HepG2 (cell line): ENCODE data around the gene RTP5. TPM values are rescaled to one million over a fixed set of nuclear protein-coding genes. Genes with fewer than 3 reads are reported as not detected.

Experiments
- ATAC-seq: fragments of 200-7000 bp; cut with Tn5 transposase; 3 replicates; pipeline ENCODE4 v1.9.1; 2020; ENCODE audit warnings: mild to moderate bottlenecking, moderate library complexity
- BruUV-seq: library from RNA; stranded (reverse); fragments of 400-500 nt; replicated peaks from 2 replicates; lab custom pipeline; 2021; lab: Mats Ljungman, UMichigan
- CTCF ChIA-PET: fragments of 300-600 bp; formaldehyde crosslinking; extraction: SDS; loops from one replicate; lab custom pipeline; 2021; ENCODE audit warnings: low total read pairs, inconsistent platforms, low intra/inter-chr PET ratio; lab: Yijun Ruan, JAX
- POLR2A ChIA-PET: fragments of 350-600 bp; sonication (Branson Sonifier 250); formaldehyde crosslinking; loops from one replicate; lab custom pipeline; 2020; ENCODE audit warnings: antibody characterized with exemption, inconsistent platforms; lab: Yijun Ruan, JAX
- DNase-seq: peaks from one replicate; pipeline ENCODE4 v3.0.0-alpha.2; 2015; ENCODE audit warnings: low spot score
- FAIRE-seq: peaks from 3 replicates; lab custom pipeline; 2011; peaks lifted over from hg19 to GRCh38; lab: Jason Lieb, UNC
- H2AFZ ChIP-seq: one replicate; pipeline ENCODE4 v1.6.1; 2011; ENCODE audit warnings: low read length, inconsistent platforms
- H3K27ac ChIP-seq: fragments of 300-600 bp; 3 replicates; pipeline ENCODE4 v1.8.0; 2011; ENCODE audit warnings: mixed run types, mild to moderate bottlenecking, mixed read lengths, low read length, inconsistent platforms; ENCODE audit not compliant: insufficient read depth; ENCODE audit errors: extremely low read length
- H3K27me3 ChIP-seq, 2 experiments: fragments of 200-600 bp in 1 of 2; 2 replicates in 1 of 2; 3 replicates in 1 of 2; pipeline versions ENCODE4 v1.6.0 to v1.8.0; 2011; ENCODE audit warnings: low read length in 2 of 2, mild to moderate bottlenecking in 2 of 2, moderate library complexity in 2 of 2, inconsistent platforms in 1 of 2; ENCODE audit not compliant: insufficient read depth in 2 of 2, control insufficient read depth in 1 of 2
- H3K36me3 ChIP-seq, 2 experiments: fragments of 200-600 bp in 1 of 2; replicated peaks in 1 of 2; 2 replicates in 1 of 2; 3 replicates in 1 of 2; pipeline versions ENCODE4 v1.5.1 to v1.8.0; 2011; ENCODE audit warnings: low read length in 2 of 2, inconsistent platforms in 1 of 2; ENCODE audit not compliant: insufficient read depth in 2 of 2, control insufficient read depth in 1 of 2
- H3K4me1 ChIP-seq: 2 replicates; pipeline ENCODE4 v1.5.1; 2012; ENCODE audit warnings: low read length, inconsistent platforms; ENCODE audit not compliant: insufficient read depth
- H3K4me2 ChIP-seq: 2 replicates; pipeline ENCODE4 v1.6.0; 2011; ENCODE audit warnings: low read depth, low read length, inconsistent platforms
- H3K4me3 ChIP-seq, 3 experiments: fragments of 200-600 bp in 1 of 3; sonication (generic), shearing (Covaris generic) in 1 of 3; replicated peaks in 1 of 3; 2 replicates each; pipeline ENCODE4 v1.5.1; 2011 to 2016; ENCODE audit warnings: low read length in 3 of 3, inconsistent platforms in 2 of 3, low read depth in 2 of 3, mild to moderate bottlenecking in 2 of 3, control low read depth in 1 of 3, mixed read lengths in 1 of 3; ENCODE audit not compliant: insufficient read depth in 1 of 3
- H3K79me2 ChIP-seq: one replicate; pipeline ENCODE4 v1.6.1; 2011; ENCODE audit warnings: low read length, inconsistent platforms; ENCODE audit not compliant: insufficient read depth
- H3K9ac ChIP-seq: 2 replicates; pipeline ENCODE4 v1.6.0; 2011; ENCODE audit warnings: mild to moderate bottlenecking, low read depth, low read length, inconsistent platforms; ENCODE audit not compliant: insufficient read depth
- H3K9me3 ChIP-seq: 2 replicates; pipeline ENCODE4 v1.5.1; 2012; ENCODE audit warnings: mild to moderate bottlenecking, low read length
- H4K20me1 ChIP-seq: 2 replicates; pipeline ENCODE4 v1.6.0; 2011; ENCODE audit warnings: inconsistent platforms, mild to moderate bottlenecking, low read length, moderate library complexity; ENCODE audit not compliant: insufficient read depth
- DR1 ChIP-seq: sonication (generic); formaldehyde crosslinking; IDR thresholded peaks from 2 replicates; pipeline ENCODE4 v1.8.0; 2021; ENCODE audit warnings: mild to moderate bottlenecking, missing genetic modification reagents, inconsistent platforms
- ETV5 ChIP-seq: IDR thresholded peaks from 2 replicates; pipeline ENCODE4 v1.6.1; 2018; ENCODE audit warnings: missing biosample characterization, missing genetic modification reagents, inconsistent platforms, borderline replicate concordance
- HNRNPK ChIP-seq: fragments of 200-400 bp; formaldehyde crosslinking; IDR thresholded peaks from 2 replicates; pipeline ENCODE4 v1.6.1; 2018; ENCODE audit warnings: low read length, low read depth, moderate library complexity, mild to moderate bottlenecking; ENCODE audit not compliant: poor library complexity, severe bottlenecking
- PCBP1 ChIP-seq: fragments of 200-400 bp; formaldehyde crosslinking; IDR thresholded peaks from 2 replicates; pipeline ENCODE4 v1.6.1; 2017; ENCODE audit warnings: mild to moderate bottlenecking, low read depth, low read length, borderline replicate concordance
- RFXAP ChIP-seq: sonication (generic); formaldehyde crosslinking; IDR thresholded peaks from 2 replicates; pipeline ENCODE4 v1.4.0; 2020; ENCODE audit warnings: missing genetic modification reagents, borderline replicate concordance
- THAP9 ChIP-seq: sonication (generic); formaldehyde crosslinking; IDR thresholded peaks from 2 replicates; pipeline ENCODE4; 2020; ENCODE audit warnings: missing genetic modification reagents, mild to moderate bottlenecking, borderline replicate concordance
- ZNF703 ChIP-seq: sonication (generic); formaldehyde crosslinking; IDR thresholded peaks from 2 replicates; pipeline ENCODE4 v1.5.1; 2020; ENCODE audit warnings: missing genetic modification reagents, mild to moderate bottlenecking, moderate library complexity, borderline replicate concordance
- ZNF724P ChIP-seq: sonication (generic); formaldehyde crosslinking; IDR thresholded peaks from 2 replicates; pipeline ENCODE4 v1.8.0; 2022; ENCODE audit warnings: missing genetic modification reagents, borderline replicate concordance
- ZNF781 ChIP-seq: sonication (generic); formaldehyde crosslinking; IDR thresholded peaks from 2 replicates; pipeline ENCODE4 v1.5.1; 2020; ENCODE audit warnings: borderline replicate concordance, mild to moderate bottlenecking, missing genetic modification reagents; ENCODE audit errors: not compliant biosample characterization
- WGBS: methylation state at CpG from one replicate; pipeline ENCODE4 v1.1.6; 2017; ENCODE audit warnings: low lambda C conversion rate; 5-methylcytosine and 5-hydroxymethylcytosine counted together
- in situ Hi-C: cut with HindIII; loops from 2 replicates; pipeline ENCODE4 v1.10.0; 2017; ENCODE audit warnings: low pct_unique_long_range_greater_than_20kb; ENCODE audit not compliant: extremely low pct_ligation_motif_present
- intact Hi-C: fragments of 100-400 bp; cut with micrococcal nuclease; formaldehyde crosslinking; loops from one replicate; pipeline ENCODE4 v1.10.0; 2022; ENCODE audit not compliant: unreplicated experiment
- polyA plus RNA-seq, 8 experiments: library from polyadenylated mRNA; depleted of rRNA in 3 of 8; stranded (reverse) in 7 of 8; unstranded in 1 of 8; fragments of >200 nt; fragmentation: Illumina TruSeq in 4 of 8; extraction: Trizol in 4 of 8; gene quantifications; 2 replicates each; pipeline versions ENCODE4 v1.2.1 to v1.2.3, GENCODE V29; 2011 to 2016; ENCODE audit warnings: low read depth in 4 of 8, missing spikeins in 1 of 8, mixed read lengths in 1 of 8; ENCODE audit not compliant: insufficient read depth in 1 of 8
- total RNA-seq, 5 experiments: library from RNA; depleted of rRNA; stranded (reverse); fragments of >200 nt; fragmentation: Illumina TruSeq; extraction: Trizol; gene quantifications; 2 replicates each; pipeline ENCODE4 v1.2.3, GENCODE V29; 2016; ENCODE audit warnings: low read depth in 1 of 5
- TF ChIP-seq, protein P1 (sequence below): sonication (generic); formaldehyde crosslinking; IDR thresholded peaks from 2 replicates; pipeline ENCODE4 v1.4.0; 2020; ENCODE audit warnings: missing genetic modification reagents, low read depth, mild to moderate bottlenecking, borderline replicate concordance
- TF ChIP-seq, protein P2 (sequence below): sonication (generic); formaldehyde crosslinking; IDR thresholded peaks from 2 replicates; pipeline ENCODE4 v1.5.0; 2020; ENCODE audit warnings: mild to moderate bottlenecking, missing genetic modification reagents, borderline replicate concordance
- TF ChIP-seq, protein P3 (sequence below): sonication (generic); formaldehyde crosslinking; IDR thresholded peaks from 2 replicates; pipeline ENCODE4 v1.4.0; 2020; ENCODE audit warnings: mild to moderate bottlenecking, missing genetic modification reagents
- TF ChIP-seq, protein P4 (sequence below): sonication (generic); formaldehyde crosslinking; IDR thresholded peaks from 2 replicates; pipeline ENCODE4 v1.5.0; 2020; ENCODE audit warnings: missing genetic modification reagents

Gene RTP5
- total and polyA plus RNA-seq, 2 of the 13 experiments (the other 11 are each of a cell fraction or from before 2014, with no cell fraction given), result not detected

GRCh38 chr2:241859017-241859435 is 10.5 kb upstream of the RTP5 start:
- intact Hi-C loops, result no loop called here
- in situ Hi-C loops, result no loop called here
- CTCF ChIA-PET, result no interaction called here
- H3K79me2 ChIP-seq, result no peaks in the 10 kb centered on the region
- WGBS, result 7% methylated on average over 7 of the region's 9 CpGs
- peak overlapping the region in 1 of 3 experiments; percentile 14; a peak in 1 of 6 replicates for H3K4me3 ChIP-seq
- ATAC-seq, result no peak
- H3K27me3 ChIP-seq, result peaks cover 21 to 85% of the 10 kb centered on the region in 2 experiments
- H3K36me3 ChIP-seq, result no peaks in the 10 kb centered on the region
- no peaks in the 10 kb centered on the region for H3K9me3 ChIP-seq
- POLR2A ChIA-PET, result interaction anchor here (1.1 to 1.5 kb wide), 2 partner anchors 84 to 88 kb away, joined by 3 to 5 read pairs; no protein-coding TSS in a partner anchor
- peak overlapping the region; percentile 30 for H3K4me2 ChIP-seq
- H3K9ac ChIP-seq, result no peak overlapping the region
- H3K4me1 ChIP-seq, result peaks cover 14% of the 10 kb centered on the region
- BruUV-seq, result no TSS peak
- no peak overlapping the region for H3K27ac ChIP-seq
- no peak for FAIRE-seq
- H2AFZ ChIP-seq, result no peak overlapping the region
- H4K20me1 ChIP-seq, result no peaks in the 10 kb centered on the region
- DNase-seq, result no peak
- TF ChIP-seq, protein P1, sequence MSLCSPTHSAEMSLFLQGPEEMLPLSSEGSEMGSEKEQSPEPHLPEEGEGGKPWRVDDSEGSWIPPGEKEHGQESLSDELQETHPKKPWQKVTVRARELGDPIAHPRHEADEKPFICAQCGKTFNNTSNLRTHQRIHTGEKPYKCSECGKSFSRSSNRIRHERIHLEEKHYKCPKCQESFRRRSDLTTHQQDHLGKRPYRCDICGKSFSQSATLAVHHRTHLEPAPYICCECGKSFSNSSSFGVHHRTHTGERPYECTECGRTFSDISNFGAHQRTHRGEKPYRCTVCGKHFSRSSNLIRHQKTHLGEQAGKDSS, result 0 out of 2 replicates have a peak, but pooled peaks have one; percentile 25
- TF ChIP-seq HNRNPK, result peak; percentile 60
- 0 out of 2 replicates have a peak, but pooled peaks have one; percentile 32 for TF ChIP-seq THAP9
- no peak for TF ChIP-seq ETV5 (CRISPR knock-in tag)
- no peak for TF ChIP-seq RFXAP (CRISPR knock-in tag)
- peak; percentile 69; the same call in 1 of the 2 replicates for TF ChIP-seq PCBP1
- TF ChIP-seq, protein P2, sequence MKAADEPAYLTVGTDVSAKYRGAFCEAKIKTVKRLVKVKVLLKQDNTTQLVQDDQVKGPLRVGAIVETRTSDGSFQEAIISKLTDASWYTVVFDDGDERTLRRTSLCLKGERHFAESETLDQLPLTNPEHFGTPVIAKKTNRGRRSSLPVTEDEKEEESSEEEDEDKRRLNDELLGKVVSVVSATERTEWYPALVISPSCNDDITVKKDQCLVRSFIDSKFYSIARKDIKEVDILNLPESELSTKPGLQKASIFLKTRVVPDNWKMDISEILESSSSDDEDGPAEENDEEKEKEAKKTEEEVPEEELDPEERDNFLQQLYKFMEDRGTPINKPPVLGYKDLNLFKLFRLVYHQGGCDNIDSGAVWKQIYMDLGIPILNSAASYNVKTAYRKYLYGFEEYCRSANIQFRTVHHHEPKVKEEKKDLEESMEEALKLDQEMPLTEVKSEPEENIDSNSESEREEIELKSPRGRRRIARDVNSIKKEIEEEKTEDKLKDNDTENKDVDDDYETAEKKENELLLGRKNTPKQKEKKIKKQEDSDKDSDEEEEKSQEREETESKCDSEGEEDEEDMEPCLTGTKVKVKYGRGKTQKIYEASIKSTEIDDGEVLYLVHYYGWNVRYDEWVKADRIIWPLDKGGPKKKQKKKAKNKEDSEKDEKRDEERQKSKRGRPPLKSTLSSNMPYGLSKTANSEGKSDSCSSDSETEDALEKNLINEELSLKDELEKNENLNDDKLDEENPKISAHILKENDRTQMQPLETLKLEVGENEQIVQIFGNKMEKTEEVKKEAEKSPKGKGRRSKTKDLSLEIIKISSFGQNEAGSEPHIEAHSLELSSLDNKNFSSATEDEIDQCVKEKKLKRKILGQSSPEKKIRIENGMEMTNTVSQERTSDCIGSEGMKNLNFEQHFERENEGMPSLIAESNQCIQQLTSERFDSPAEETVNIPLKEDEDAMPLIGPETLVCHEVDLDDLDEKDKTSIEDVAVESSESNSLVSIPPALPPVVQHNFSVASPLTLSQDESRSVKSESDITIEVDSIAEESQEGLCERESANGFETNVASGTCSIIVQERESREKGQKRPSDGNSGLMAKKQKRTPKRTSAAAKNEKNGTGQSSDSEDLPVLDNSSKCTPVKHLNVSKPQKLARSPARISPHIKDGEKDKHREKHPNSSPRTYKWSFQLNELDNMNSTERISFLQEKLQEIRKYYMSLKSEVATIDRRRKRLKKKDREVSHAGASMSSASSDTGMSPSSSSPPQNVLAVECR, result 0 out of 2 replicates have a peak, but pooled peaks have one; percentile 13
- no peak for TF ChIP-seq ZNF724P (CRISPR knock-in tag)
- TF ChIP-seq ZNF703, result no peak
- no peak for TF ChIP-seq ZNF781 (CRISPR knock-in tag)
- TF ChIP-seq, protein P3, sequence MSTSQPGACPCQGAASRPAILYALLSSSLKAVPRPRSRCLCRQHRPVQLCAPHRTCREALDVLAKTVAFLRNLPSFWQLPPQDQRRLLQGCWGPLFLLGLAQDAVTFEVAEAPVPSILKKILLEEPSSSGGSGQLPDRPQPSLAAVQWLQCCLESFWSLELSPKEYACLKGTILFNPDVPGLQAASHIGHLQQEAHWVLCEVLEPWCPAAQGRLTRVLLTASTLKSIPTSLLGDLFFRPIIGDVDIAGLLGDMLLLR (CRISPR knock-in tag), result peak; percentile 41; the same call in 1 of the 2 replicates
- TF ChIP-seq, protein P4, sequence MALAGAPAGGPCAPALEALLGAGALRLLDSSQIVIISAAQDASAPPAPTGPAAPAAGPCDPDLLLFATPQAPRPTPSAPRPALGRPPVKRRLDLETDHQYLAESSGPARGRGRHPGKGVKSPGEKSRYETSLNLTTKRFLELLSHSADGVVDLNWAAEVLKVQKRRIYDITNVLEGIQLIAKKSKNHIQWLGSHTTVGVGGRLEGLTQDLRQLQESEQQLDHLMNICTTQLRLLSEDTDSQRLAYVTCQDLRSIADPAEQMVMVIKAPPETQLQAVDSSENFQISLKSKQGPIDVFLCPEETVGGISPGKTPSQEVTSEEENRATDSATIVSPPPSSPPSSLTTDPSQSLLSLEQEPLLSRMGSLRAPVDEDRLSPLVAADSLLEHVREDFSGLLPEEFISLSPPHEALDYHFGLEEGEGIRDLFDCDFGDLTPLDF (CRISPR knock-in tag), result no peak
- TF ChIP-seq DR1, result no peak
